GM18526 (cell line): ENCODE data around the gene MYO1B.

Experiments
- POLR2A ChIP-seq: IDR thresholded peaks from 3 replicates; pipeline ENCODE4 v1.6.1; 2011; ENCODE audit not compliant: insufficient read length; ENCODE audit errors: extremely low read depth

Gene MYO1B

GRCh38 chr2:191245046-191245868 is at the start of gene MYO1B:
TSS of gene MYO1B (plus strand) at chr2:191245404. CDS start at chr2:191276896, 31,492 bp downstream.
- TF ChIP-seq POLR2A, result no peak

GRCh38 chr2:191197096-191197495 is 48.1 kb upstream of the MYO1B start:
- TF ChIP-seq POLR2A, result no peak

- no peak for TF ChIP-seq POLR2A
Measured at GRCh38 chr2:191198271-191198670, 46.9 kb upstream of the MYO1B start.

- no peak for TF ChIP-seq POLR2A
Measured at GRCh38 chr2:191199929-191200512, 45.2 kb upstream of the MYO1B start.

- no peak for TF ChIP-seq POLR2A
Measured at GRCh38 chr2:191200910-191201309, 44.3 kb upstream of the MYO1B start.

- no peak for TF ChIP-seq POLR2A
Measured at GRCh38 chr2:191202209-191202721, 42.9 kb upstream of the MYO1B start.

GRCh38 chr2:191202881-191203397 is 42.3 kb upstream of the MYO1B start:
- TF ChIP-seq POLR2A, result no peak

GRCh38 chr2:191204433-191204832 is 40.8 kb upstream of the MYO1B start:
- TF ChIP-seq POLR2A, result no peak

- TF ChIP-seq POLR2A, result no peak
Measured at GRCh38 chr2:191206613-191207471, 38.4 kb upstream of the MYO1B start.

GRCh38 chr2:191209340-191209739 is 35.9 kb upstream of the MYO1B start:
- no peak for TF ChIP-seq POLR2A

- no peak for TF ChIP-seq POLR2A
Measured at GRCh38 chr2:191212119-191212518, 33.1 kb upstream of the MYO1B start.

- no peak for TF ChIP-seq POLR2A
Measured at GRCh38 chr2:191213333-191213732, 31.9 kb upstream of the MYO1B start.

GRCh38 chr2:191215230-191215629 is 30.0 kb upstream of the MYO1B start:
- no peak for TF ChIP-seq POLR2A

- TF ChIP-seq POLR2A, result no peak
Measured at GRCh38 chr2:191215666-191216065, 29.5 kb upstream of the MYO1B start.

GRCh38 chr2:191217580-191217979 is 27.6 kb upstream of the MYO1B start:
- no peak for TF ChIP-seq POLR2A
